AG09309 (cell line): Measurements from ENCODE around the gene UGT1A5.

Experiments used
- DNase-seq: peaks from one replicate; pipeline ENCODE4 v3.0.0-alpha.2; 2010; ENCODE audit warnings: low read depth
- H3K4me3 ChIP-seq: 2 replicates; pipeline ENCODE4 v1.5.1; 2011; ENCODE audit warnings: mild to moderate bottlenecking, low read depth, low read length, moderate library complexity; ENCODE audit not compliant: control insufficient read depth
- CTCF ChIP-seq: IDR thresholded peaks from 2 replicates; pipeline ENCODE4 v1.5.1; 2011; ENCODE audit warnings: mild to moderate bottlenecking, low read depth, low read length, inconsistent platforms; ENCODE audit not compliant: insufficient read depth, control insufficient read depth; ENCODE audit errors: missing control alignments

Gene UGT1A5

GRCh38 chr2:233764761-233765160 is 52.1 kb downstream of the UGT1A5 start:
- no peak for TF ChIP-seq CTCF
- no peak for DNase-seq
- H3K4me3 ChIP-seq, result no peak overlapping the region

DNA sequence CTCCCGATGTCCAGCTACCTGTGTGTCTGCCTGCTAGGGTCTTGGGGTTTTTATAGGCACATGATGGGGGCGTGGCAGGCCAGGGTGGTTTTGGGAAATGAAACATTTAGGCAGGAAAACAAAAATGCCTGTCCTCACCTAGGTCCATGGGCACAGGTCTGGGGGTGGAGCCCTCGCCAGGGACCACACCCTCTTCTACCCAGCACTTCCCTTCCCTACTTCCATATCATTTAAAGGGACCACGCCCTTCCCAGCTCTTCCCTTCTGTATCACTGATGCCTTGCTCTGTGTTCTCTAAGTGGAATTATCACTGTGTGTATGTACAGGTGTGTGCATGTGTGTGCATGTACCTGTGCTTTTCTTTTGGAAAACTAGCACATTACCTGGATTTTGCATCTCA is 53.7 kb downstream of the UGT1A5 start:
- no peak overlapping the region for H3K4me3 ChIP-seq
- DNase-seq, result no peak
- TF ChIP-seq CTCF, result no peak

GRCh38 chr2:233768076-233768475 is 55.4 kb downstream of the UGT1A5 start:
- TF ChIP-seq CTCF, result no peak
- H3K4me3 ChIP-seq, result no peak overlapping the region
- no peak for DNase-seq

DNA sequence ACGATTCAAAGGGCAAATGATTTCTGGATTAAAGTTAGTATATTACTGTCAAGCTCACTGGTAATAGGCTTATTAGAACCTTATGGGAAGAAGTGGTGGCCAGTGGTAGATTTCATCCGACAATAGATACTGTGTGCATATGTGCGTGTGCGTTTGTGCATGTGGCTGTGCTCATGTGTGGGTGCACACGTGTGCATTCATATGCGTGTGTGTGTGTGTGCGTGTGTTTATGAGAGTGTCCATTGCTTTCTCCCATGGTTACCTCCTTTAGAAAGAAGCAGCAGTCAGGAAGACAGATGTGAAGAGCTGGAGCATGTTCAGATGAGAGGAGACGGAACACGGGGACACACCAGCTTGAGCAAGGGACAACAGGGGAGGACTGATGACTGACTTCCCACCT is 56.6 kb downstream of the UGT1A5 start:
- no peak for TF ChIP-seq CTCF
- H3K4me3 ChIP-seq, result no peak overlapping the region
- no peak for DNase-seq

DNA sequence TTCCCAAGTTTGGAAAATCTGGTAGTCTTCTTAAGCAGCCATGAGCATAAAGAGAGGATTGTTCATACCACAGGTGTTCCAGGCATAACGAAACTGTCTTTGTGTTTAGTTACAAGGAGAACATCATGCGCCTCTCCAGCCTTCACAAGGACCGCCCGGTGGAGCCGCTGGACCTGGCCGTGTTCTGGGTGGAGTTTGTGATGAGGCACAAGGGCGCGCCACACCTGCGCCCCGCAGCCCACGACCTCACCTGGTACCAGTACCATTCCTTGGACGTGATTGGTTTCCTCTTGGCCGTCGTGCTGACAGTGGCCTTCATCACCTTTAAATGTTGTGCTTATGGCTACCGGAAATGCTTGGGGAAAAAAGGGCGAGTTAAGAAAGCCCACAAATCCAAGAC is 59.4 kb downstream of the UGT1A5 start:
- no peak overlapping the region for H3K4me3 ChIP-seq
- DNase-seq, result no peak
- no peak for TF ChIP-seq CTCF

DNA sequence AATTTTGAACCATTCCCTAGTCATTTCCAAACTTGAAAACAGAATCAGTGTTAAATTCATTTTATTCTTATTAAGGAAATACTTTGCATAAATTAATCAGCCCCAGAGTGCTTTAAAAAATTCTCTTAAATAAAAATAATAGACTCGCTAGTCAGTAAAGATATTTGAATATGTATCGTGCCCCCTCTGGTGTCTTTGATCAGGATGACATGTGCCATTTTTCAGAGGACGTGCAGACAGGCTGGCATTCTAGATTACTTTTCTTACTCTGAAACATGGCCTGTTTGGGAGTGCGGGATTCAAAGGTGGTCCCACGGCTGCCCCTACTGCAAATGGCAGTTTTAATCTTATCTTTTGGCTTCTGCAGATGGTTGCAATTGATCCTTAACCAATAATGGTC is 59.9 kb downstream of the UGT1A5 start:
- no peak overlapping the region for H3K4me3 ChIP-seq
- no peak for TF ChIP-seq CTCF
- no peak for DNase-seq

DNA sequence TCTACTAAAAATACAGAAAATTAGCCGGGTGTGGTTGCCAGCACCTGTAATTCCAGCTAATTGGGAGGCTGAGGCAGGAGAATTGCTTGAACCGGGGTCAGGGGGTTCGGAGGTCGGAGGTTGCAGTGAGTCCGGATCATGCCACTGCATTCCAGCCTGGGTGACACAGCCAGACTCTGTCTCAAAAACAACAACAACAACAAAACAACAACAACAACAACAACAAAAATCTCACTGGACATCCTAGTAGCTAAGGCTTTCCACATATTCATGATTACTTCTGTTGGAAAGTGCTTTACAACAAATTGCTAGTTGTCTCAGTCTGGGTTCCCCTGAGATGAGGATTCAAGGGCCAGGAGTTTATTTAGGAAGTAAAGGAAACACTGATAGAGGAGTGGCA is 61.1 kb downstream of the UGT1A5 start:
- TF ChIP-seq CTCF, result no peak
- H3K4me3 ChIP-seq, result no peak overlapping the region
- DNase-seq, result no peak
